ENCODE results near the gene TPRN.

The TPRN gene

GRCh38 chr9:137167747-137168572, 32.6 kb downstream of the TPRN start:
- TF ChIP-seq CTCF (conservative IDR thresholded peaks at IDR 0.05; ENCODE audit: low read depth): no peak
- DNase-seq (ENCODE audit: low spot score): no peak
- CTCF ChIA-PET: interaction anchor here (0.7 to 1.4 kb wide), 2 partner anchors 22 to 67 kb away, joined by 3 to 6 read pairs; no protein-coding TSS in a partner anchor
- H3K27ac ChIP-seq: no peak overlapping the region
- POLR2A ChIA-PET (ENCODE audit: low non-redundant PET): interaction anchor here (1.7 to 2.0 kb wide), 2 partner anchors 21 to 39 kb away, joined by 5 to 6 read pairs; partner anchors contain the start of genes ANAPC2 and SSNA1

- ChIA-PET POLR2A (ENCODE audit: low non-redundant PET) (interaction anchor here (0.8 kb wide), 1 partner anchor 22 kb away, joined by 6 read pairs; no protein-coding TSS in a partner anchor), CTCF (no interaction called here)
- H3K27ac ChIP-seq: no peak overlapping the region
- no peak for DNase-seq (ENCODE audit: low spot score)
- TF ChIP-seq CTCF (conservative IDR thresholded peaks at IDR 0.05; ENCODE audit: low read depth): no peak
Observed at GRCh38 chr9:137167277-137167746, 33.2 kb downstream of the TPRN start.

- POLR2A ChIA-PET (ENCODE audit: low non-redundant PET): interaction anchor here (0.8 kb wide), 1 partner anchor 23 kb away, joined by 6 read pairs; no protein-coding TSS in a partner anchor
- DNase-seq (ENCODE audit: low spot score): no peak
- CTCF ChIA-PET: interaction anchor here (0.6 to 1.6 kb wide), 6 partner anchors 10 to 136 kb away, joined by 3 to 6 read pairs (median 4); partner anchors contain the start of gene RNF224
- no peak for TF ChIP-seq CTCF (conservative IDR thresholded peaks at IDR 0.05; ENCODE audit: low read depth)
- H3K27ac ChIP-seq: no peak overlapping the region
Observed at GRCh38 chr9:137166380-137167229, 33.9 kb downstream of the TPRN start.

- no peak overlapping the region for H3K27ac ChIP-seq
- CTCF ChIA-PET: interaction anchor here (0.6 to 1.6 kb wide), 7 partner anchors 62 to 940 kb away, joined by 3 to 4 read pairs (median 3); partner anchors contain the start of gene RNF224
- no peak for DNase-seq (ENCODE audit: low spot score)
- TF ChIP-seq CTCF (conservative IDR thresholded peaks at IDR 0.05; ENCODE audit: low read depth): no peak
- POLR2A ChIA-PET (ENCODE audit: low non-redundant PET): no interaction called here
Observed at GRCh38 chr9:137165250-137165836, 35.2 kb downstream of the TPRN start.

- ChIA-PET POLR2A (ENCODE audit: low non-redundant PET) (no interaction called here), CTCF (interaction anchor here (0.6 to 1.6 kb wide), 3 partner anchors 63 to 111 kb away, joined by 3 to 4 read pairs (median 3); partner anchors contain the start of gene RNF224)
- no peak for DNase-seq (ENCODE audit: low spot score)
- H3K27ac ChIP-seq: no peak overlapping the region
- no peak for TF ChIP-seq CTCF (conservative IDR thresholded peaks at IDR 0.05; ENCODE audit: low read depth)
Observed at GRCh38 chr9:137164370-137165249, 35.9 kb downstream of the TPRN start.
